Measurements from ENCODE around the gene SON. TPM values are rescaled to one million over a fixed set of nuclear protein-coding genes. Genes with fewer than 3 reads are reported as not detected.

SON gene
- total and polyA plus RNA-seq, 2 of the 13 experiments (the other 11 are each of a cell fraction or from before 2014, with no cell fraction given), result 61.3 to 78.3 TPM

DNA sequence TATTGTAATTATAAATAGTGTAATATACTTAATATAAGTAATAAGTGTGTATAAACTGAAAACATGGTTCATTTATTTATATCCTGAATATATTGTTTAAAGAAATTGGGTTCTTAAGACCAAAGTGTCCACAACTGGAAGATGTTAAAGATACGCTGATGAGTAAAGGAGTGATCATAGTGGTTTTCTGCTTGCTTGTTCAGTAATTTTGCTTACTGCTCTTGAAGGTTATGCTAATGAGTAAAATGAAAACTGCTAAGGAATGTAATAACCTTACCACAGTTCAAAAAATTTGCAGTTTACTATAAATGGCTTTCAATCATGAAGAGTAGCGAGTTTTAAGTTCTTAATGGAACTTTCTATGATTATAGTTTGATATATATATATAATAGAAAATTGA, 23.7 kb downstream of the SON start (continued):
- TF ChIP-seq ZNF646 (CRISPR knock-in tag; IDR thresholded peaks at IDR 0.05) (no peak), MLX (CRISPR knock-in tag; IDR thresholded peaks at IDR 0.05) (no peak), ERF (CRISPR knock-in tag; IDR thresholded peaks at IDR 0.05) (no peak), ZNF292 (CRISPR knock-in tag; IDR thresholded peaks at IDR 0.05; ENCODE audit: borderline replicate concordance, low read depth) (no peak), ZBTB3 (CRISPR knock-in tag; IDR thresholded peaks at IDR 0.05; ENCODE audit: borderline replicate concordance, low read depth) (no peak), HNRNPUL1 (IDR thresholded peaks at IDR 0.05; ENCODE audit: low read depth, low read length) (no peak), CREM (IDR thresholded peaks at IDR 0.05) (no peak), CREM (CRISPR knock-in tag; IDR thresholded peaks at IDR 0.05) (no peak), CBX5 (CRISPR knock-in tag; IDR thresholded peaks at IDR 0.05; ENCODE audit: borderline replicate concordance) (no peak), STAG1 (CRISPR knock-in tag; IDR thresholded peaks at IDR 0.05) (no peak)
- TF ChIP-seq, protein P1, sequence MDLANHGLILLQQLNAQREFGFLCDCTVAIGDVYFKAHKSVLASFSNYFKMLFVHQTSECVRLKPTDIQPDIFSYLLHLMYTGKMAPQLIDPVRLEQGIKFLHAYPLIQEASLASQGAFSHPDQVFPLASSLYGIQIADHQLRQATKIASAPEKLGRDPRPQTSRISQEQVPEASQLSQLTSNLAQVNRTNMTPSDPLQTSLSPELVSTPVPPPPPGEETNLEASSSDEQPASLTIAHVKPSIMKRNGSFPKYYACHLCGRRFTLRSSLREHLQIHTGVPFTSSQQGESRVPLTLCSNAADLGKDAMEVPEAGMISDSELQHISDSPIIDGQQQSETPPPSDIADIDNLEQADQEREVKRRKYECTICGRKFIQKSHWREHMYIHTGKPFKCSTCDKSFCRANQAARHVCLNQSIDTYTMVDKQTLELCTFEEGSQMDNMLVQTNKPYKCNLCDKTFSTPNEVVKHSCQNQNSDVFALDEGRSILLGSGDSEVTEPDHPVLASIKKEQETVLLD (CRISPR knock-in tag; IDR thresholded peaks at IDR 0.05; ENCODE audit: low read depth), result no peak

Measured in HepG2 (cell line).